NCI-H2171 treated with DMSO at 0.1 percent for 48 hours (cell line): ENCODE results near the gene TECTB.

Source experiments
- DNase-seq: peaks from one replicate; lab custom pipeline; 2025; lab: John Stamatoyannopoulos, UW

Gene TECTB

DNA sequence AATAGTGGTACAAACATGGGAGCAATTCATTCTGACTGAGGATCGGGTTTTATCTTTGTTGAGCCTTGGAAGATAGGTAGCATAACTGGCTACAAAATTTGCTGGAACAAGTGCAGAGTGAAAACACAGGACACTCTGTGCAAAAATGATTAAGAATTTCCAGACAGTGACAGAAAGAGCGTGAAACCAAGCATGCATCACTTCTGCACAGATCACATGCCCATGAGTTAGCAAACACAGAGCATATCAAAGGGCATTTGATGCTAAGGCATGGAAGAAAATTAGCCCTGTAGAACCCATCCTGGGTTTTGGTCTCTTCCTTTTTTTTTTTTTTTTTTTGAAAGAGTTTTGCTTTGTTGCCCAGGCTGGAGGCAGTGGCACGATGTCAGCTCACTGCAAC, 28.3 kb downstream of the TECTB start:
- DNase-seq, result no peak

DNA sequence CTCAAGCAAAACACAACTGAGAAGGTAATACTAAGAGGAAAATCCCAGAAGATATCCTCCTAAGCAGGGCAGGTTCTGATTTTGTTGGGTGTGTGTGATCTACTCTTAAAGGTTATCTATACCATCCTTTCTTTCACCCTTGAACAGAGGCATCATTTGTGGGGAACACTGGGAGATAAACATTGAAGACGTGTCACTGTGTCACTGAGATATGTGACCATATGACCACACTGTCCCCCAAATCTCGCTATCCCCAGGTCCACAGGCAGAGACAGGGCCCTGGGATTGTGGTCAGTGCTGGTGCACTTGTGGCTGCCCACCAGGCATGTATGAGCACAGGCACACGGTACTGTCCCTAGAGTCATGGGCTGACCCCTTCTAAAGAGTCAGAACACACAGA, 30.0 kb downstream of the TECTB start:
- DNase-seq, result no peak

DNA sequence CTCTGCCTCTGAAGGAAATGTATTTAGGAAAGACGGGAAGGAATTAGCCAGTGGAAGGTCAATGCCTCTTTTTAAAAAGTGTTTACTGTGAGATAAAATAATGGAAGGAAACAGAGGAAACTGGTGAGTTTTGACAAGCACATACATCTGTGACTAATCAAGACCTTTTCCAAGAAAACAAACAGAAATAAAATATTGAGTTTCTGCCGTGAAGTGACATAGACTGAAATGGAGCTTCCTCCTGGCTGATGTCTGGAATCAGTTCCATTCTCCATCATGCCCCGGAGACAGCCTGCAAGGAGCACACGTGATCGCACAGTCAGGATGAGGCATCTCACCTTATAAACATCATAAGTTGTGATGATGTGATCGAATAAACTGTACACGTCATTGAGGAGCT, 30.7 kb downstream of the TECTB start:
- no peak for DNase-seq

DNA sequence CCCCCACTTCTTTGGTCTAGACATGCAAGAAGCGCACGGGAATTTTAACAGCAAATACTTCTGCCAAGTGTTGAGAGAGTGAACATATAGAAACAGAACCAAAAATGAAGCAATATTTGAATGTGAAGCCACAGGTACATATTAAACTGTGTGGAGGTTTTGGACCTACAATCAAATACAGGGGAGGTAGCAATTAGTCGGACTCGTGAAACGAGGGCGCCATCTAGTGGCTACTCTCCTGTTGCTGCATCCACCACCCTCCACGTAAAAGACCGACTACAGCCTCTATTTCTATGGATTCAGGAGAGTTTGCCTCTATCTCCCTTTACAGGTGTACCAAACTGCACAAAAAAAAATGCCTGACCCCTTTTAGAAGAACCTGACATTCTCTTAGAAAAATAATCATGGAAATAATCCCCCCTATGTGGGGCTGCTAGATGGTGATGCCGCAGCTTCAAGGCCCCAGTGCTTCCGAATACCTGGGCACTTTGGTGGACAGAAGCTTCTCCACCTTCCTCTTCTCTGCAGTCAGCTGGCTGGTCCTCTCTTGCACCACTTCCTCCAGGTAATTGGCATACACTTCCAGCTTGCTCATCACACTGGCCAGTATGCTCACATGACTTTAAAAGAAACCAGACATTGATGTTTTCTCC, 31.7 kb downstream of the TECTB start:
- peak; percentile 35 for DNase-seq

DNA sequence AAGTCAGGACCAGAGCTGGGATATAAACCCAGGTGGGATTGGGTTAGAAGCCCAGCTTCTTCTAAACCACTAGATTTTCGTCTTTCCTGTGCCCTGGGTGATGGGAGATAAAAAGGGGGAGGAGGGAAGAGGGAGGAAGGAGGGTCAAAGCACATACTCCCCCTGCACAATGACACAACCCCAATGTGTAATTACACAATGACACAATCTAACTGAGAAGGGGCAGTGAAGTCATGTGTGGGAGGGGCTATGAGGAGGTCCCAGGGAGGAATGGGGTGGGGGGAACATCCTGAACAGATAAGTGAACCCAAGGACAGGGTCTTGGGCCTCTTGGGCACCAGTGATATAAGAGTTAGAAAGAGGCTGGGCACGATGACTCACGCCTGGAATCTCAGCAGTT, 44.5 kb downstream of the TECTB start:
- DNase-seq, result no peak

DNA sequence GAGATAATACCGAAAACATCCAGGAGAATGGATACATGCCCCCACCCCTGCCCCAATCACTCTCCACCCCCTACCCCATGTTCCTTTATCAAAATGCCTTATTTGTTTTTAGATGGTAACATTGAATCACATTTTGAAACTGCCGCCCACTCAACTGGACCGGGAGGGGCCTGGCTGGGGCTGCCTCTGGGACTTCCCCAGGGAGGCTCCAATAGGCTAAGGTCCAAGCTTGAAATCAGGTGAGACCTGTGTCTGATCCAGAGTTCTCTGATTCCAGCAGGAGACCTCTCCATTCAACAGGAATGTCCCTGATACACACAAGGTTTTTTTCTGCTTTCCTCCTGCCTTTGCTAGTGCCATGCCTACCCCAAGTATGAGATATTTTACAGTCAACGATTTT, 47.0 kb downstream of the TECTB start:
- DNase-seq, result no peak

DNA sequence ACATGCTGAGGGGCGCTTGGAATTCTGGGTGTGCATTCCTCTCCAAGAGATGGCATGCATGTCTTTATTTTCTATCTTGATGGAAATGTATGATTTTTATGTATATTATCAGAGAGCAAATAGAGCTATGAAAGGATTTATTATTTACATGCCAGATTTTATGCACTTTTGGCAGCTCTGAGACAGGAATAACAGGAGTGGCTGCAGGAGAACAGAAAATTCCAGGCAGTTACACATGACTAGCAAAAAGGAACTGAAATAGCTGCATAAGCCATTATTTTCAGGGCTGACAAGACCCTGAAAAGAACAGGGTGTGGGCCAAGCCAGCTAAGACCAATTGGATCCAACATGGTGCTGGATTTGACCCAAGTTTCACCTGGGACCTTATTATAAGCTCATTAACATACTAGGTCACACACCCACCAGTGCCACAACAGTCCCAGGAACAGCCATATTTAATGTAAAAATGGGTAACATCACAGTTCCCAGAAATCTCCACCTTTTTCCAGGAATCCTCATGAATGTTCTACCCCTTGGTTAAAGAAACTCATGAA, 47.5 kb downstream of the TECTB start:
- no peak for DNase-seq

DNA sequence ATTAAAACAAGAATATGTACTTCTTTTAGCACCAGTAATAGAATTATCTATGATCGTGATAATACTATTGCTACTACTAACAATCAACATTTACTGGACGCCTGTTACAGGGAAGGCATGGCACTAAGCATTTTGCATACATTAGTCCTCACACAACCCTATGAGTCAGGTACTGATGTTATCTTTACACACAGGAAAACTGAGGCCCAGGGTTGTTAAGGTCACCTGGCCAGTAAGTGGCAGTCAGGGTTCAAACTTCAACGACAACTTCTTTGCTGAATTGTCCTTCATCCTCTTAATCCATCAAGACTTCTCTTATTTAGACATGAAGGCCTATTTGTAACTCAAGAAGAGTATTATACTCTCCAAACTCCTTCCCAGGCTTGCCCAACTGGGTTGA, 48.8 kb downstream of the TECTB start:
- DNase-seq, result no peak

DNA sequence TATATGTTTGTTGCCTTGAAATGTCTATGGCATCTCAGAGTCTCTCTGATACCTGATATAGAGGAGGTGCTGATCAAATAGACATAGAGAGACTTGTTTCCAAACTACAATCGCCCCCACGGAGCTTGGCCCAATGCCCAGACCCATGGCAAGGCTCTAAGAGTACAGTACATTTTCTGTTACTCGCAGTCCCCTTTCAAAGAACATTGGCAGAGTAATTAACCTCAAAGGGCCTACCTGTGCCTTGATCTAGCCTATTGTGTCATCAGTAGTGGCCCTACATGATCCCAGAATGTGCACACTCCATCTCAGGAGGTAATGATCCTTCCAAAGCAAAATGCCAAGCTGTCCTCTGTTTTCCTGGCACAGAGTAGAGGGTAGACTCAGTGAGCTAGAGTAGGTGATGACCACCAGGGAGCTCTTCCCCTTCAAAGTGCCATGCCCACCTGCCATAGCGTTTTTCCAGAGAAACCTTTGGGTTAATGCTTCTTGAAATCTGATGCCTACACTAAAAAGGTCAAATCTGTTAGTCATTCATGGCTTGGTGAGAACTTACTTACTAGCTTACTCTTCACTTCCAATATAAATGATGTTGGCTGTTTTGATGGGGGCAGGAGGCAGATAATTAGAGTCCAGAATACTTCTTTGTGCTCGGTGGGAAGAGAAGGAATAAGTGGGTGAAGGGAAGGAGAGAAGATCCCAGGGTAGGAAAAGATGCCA, 49.5 kb downstream of the TECTB start:
- DNase-seq, result no peak

DNA sequence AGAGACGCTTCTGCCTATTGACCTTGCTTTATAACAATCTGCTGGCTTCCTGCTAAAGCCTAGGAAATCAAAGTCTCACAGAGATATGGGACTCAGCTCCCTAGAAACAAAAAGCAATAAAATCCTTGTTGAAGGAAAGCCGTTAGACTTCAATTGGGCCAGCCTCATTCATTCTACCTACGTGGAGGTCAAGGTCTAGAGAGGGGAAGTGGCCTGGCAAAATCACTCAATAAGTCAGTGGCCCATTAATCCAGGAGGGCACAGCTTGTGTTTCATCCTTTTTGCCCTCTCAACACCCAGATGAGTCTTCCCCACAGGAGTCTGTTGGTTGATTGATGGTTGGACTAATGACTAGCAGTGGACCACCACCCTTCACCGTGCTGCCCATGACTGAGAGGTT, 50.3 kb downstream of the TECTB start:
- no peak for DNase-seq

DNA sequence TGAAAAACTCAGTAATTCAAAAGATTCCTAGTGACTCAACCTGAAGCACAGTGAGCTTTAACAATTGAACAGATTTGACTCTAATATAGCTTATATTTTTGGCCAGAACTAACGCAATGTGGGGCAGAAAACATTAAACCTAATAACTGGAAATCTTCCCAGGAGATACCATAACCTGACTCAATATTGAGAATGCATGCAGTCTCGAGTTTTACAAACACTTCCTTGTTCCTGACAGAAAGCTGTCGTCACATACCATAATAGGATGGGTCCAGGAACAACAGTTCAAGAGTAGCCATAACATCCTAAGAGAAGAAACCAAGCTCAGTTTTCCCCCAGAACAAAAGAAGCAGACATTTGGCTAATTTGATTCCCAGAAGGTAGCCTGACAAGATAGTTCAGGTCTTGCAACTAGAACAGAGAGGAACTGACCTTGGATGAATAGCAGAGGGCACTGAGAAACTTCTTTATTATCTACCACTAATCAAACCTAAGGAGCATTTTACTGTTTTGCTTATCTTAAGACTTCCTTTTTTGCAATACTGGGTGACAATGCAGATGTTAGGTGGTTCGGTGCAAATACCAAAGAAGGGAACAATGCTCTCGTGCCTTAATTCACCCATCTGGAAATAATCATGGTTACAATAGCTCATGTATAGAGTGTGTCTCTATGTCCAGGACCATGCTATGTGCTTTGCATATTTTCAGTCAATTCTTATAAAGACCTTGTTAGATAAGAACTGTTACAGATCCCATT, 52.1 kb downstream of the TECTB start:
- no peak for DNase-seq

DNA sequence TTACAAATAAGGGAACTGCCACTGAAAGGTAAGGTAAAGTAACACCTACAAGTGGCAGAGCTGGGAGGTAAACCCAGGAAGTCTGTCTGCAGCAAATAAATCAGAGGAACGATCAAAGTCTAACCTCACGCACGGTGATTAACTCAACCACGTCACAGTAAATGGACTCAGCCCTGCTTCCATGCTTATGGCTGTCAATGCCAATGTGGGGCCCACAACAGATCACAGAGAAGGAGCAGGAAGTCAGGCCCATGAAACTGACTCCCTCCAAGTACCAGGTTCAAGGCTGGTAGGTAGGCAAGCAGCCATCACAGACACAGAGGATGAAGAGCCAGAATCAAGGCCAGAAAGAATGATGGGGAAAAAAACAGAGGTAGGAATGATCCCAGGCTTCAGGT, 52.7 kb downstream of the TECTB start:
- DNase-seq, result no peak

DNA sequence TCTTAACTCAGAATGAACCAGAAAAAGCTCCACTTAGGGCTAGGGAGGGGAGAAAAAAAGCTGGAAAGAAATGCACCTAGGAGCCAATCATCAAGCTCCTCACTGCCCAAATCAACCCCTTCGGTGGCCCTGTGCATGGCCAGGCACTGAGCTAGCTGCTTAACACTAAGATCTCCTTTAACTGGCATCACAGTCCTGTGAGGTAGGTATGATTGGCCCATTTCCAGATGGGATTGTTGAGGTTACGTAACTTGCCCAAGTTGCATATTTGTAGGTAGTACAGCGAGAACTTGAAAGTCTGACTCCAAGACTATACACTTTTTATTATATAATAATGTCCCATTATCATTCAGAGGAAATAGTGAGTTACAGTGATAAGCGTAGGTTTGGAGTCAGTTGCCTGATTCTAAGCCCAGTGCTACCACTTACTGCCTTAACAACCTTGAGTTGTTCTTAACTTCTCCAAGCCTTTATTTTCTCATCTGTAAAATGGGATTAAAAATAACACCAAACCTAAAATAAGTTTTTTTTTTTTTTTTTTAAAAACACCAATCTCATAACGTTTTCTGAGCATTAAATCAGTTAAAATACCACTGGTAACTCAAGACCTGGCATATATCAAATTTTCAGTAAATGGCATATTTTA, 53.5 kb downstream of the TECTB start:
- no peak for DNase-seq

DNA sequence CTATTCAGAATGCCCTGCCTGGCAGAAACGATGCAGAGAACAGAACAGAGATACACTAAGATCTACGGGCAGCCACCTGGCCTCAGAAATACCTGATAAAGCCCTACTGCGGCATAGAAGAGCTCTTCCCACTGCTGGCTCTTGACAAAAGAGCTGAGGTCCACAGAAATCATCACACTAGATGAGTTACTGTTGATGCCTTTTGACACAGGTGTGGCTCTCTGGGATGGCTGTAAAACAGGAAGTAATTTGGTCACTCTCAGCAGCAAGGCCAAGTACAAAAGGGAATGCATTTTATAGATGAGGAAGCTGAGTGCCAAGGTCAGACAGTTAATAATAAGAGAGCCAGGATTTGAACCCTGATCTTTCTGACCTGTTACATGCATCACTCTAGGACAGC, 55.8 kb downstream of the TECTB start:
- no peak for DNase-seq

DNA sequence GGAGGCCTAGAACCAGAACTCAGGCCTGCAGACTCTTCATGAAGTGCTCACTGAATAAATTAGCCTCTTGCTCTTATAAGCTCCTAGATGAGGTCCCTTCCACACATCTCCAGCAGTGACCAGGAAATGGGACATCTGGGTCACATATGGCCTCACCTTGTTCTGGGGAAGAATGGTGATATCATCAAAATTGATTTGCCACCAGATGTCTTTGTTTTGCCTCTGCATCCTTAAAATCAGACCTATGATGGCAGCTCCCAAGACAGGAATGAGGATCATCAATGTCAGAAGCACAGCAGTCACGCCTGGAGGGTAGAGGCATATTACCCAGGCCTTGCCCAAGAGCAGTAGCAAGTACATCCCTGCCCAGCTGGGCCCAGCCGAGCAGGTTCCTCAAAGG, 57.4 kb downstream of the TECTB start:
- DNase-seq, result no peak

DNA sequence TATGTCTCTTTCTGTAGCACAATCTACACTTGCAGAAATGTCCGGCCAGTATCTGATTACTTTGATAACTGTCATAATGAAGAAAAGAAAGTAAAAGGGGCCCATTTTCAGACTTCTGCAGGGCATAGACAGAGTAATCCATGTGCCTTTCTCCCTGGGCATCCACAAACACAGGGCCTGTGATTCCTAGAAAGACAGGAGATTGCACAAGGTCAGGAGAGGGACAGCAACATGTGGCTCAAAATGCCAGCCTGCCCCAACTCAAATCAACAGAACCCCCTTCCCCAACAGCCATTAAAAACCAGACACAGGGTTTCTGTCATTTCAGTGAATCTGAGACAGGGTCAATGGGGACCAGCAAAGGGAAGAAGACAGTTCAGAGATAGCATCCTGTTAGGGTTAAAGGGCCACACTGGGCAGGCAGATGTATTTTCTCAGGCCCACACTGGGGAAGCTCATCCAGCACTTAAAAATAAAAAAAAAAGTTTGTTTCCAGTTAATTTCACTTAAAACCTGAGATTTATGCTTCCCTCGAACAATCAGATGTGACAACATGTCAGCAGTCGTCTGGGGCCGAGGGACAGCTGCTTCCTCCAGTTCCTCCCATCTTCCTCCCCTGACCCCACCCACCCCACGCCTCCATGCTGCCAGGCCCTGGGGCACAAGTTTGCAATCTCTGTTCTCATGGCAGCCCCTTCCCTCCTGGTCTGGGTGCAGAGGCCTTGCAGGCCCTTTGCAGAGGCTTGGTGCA, 60.0 kb downstream of the TECTB start:
- no peak for DNase-seq

DNA sequence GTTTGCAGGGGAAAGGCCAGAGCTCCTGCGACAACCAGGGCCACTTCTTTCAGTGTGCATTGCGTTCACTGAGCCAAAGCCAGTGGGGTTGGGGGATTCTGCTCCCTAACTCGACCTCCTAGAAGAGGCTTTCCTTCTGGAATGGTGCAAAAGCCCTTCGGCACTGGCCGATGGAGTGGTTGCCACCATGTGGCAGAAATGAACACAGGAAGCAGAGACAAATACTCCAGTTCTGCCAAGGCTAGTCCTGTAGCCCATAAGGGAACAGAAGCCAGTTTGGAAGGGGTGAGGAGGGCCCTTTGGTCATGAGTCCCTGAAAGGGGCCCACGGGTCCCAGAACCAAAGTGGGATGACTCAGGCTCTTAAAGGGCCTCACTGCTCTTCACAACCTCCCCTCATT, 61.1 kb downstream of the TECTB start:
- no peak for DNase-seq

DNA sequence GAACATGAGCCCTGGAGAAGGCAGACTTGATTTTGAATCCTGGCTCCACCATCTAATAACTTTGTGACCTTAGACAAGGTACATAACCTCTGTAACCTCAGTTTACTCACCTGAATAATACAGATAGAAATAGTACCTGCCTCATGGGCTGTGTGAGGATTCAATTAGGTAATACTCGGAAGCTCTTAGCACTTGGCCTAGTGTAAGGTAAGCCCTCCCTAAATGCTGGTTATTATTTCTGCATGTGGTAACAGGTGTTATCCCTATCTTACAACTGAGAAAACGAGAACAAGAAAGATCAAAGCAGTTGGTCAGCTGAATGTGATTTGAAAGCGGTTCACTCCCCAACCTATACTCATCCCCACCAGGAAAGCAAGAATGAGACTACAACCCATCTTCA, 62.0 kb downstream of the TECTB start:
- DNase-seq, result no peak

DNA sequence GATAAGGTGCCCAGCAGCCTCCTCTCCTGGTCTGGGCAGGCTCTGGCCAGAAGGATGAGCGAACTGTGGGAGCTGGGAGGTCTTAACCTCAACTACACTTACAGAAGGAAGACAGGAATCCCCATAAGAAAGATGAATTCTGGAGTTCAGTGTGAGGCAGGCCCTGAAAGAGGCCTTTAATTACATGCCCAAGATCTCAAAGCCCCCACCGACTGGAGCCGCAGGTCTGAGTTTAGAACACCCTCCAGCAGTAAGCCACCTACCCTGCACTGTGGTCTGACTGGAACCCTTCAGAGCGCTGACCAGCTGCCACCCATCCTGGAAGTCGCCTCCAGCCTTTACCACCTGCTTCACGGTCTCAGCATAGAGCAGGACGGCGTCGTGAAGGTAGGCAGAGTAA, 62.5 kb downstream of the TECTB start:
- DNase-seq, result no peak

DNA sequence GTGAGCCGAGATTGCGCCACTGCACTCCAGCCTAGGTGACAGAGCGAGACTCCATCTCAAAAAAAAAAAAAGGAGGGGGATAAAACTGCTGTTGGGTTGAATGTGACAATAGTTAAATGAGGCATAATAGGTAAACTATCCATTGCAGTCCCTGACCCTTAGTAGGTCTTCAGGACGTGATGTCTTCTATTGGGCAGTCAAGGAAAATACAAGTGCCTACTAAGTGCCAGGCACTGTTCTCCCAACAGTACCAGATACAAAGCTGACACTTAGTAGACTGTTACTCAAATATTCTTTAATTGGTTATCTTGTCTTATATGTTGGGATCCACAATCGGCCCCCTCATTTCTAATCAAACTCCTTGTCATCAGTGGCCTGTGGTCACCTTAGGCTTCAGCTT, 63.6 kb downstream of the TECTB start:
- DNase-seq, result no peak

DNA sequence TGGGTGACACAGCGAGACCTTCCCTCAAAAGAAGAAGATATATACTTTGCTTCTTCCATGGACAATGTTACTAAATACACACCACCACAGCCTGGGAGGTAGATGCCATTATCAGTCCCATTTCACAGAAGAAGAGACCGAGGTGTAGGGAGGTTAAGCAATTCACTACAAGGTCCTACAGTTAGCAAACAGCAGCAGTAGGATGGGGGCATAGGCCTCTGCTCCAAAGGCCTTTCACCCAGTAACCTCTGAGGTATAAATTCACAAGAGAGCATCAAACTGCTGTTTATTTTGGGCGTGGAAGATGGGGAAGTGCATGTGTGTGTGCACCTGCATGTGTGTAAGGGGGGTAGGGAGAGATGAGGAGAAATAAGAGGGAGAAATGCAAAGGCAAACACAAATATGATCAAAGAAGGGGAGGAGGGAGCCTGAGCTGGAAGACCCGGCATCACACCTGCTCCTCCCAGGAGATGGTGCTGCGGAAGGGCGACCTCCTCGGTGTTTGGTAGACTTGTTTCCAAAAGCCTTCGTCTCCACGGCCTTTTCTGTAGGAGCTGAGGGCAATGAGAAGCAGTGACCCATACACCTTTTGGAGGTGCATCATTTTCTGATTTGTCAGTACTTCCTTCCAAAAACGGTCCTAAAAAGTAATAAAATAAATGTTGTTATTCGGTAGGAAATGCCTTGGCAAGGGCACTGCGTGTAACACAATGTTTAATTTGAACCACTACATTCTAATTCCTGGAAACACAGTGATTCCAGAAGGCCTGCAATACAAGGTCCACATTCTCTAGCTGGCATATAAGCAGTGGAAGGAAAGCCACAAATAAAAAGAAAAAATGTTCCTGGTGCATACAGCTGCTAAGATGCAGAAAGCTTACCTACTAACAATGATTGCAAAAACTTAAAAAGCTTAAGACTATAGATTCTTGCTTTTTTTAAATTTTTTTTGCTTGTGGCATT, 64.8 kb downstream of the TECTB start:
- no peak for DNase-seq
